D721Med (cell line): Measurements from ENCODE around the gene RAI1.

Experiments
- DNase-seq: peaks from one replicate; pipeline ENCODE4 v3.0.0; 2011; ENCODE audit warnings: low spot score; ENCODE audit not compliant: insufficient read length
- FAIRE-seq: peaks from 2 replicates; lab custom pipeline; 2011; peaks lifted over from hg19 to GRCh38; lab: Jason Lieb, UNC
- TF ChIP-seq, protein P1 (sequence below): IDR thresholded peaks from 2 replicates; pipeline ENCODE4 v1.5.1; 2012; ENCODE audit warnings: mild to moderate bottlenecking, control low read depth; ENCODE audit not compliant: insufficient read depth; ENCODE audit errors: missing control alignments

RAI1 gene

DNA sequence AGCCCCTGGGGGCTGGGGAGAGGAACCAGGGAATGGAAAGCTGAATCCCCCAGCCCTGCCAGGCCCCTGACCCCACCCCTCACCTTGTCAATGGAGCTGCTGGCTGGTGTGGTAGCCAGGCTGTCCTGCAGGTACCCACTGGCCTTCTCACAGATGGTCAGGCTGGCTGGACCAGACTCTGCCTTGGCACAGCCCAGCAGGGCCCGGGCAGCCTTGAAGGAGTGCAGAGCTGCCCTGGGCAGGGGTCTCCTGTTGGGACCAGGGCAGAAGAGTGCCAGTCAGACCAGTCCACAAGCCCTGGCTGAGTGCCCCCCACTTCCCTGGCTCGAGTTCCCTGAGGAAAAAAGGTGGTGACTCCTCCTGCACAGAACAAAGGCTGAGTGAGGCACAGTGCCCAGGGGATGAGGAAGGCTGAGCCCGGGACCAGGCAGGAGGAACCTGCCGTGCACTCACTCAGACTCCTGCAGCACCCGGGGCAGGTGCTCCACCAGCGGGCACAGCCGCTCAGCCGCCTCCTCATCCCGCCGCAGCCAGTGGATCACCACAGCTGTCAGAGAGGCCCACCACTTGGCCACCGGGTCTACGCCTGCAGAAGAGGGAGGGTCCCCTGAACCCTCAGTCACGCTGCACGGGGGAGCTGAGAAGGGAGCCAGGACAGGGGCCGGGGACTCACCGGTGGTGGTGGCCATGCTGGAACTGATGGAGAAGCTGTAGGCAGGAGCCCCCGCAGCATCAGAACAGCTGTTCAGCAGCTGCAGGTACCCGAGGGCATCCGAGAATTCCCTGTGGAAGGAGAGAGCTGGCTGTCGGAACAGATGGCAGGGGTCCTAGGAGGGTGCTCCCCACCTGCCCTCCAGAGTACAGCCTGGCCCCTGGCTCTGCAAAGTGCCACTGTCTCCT lies 133.2 kb downstream of the RAI1 start:
- TF ChIP-seq, protein P1, sequence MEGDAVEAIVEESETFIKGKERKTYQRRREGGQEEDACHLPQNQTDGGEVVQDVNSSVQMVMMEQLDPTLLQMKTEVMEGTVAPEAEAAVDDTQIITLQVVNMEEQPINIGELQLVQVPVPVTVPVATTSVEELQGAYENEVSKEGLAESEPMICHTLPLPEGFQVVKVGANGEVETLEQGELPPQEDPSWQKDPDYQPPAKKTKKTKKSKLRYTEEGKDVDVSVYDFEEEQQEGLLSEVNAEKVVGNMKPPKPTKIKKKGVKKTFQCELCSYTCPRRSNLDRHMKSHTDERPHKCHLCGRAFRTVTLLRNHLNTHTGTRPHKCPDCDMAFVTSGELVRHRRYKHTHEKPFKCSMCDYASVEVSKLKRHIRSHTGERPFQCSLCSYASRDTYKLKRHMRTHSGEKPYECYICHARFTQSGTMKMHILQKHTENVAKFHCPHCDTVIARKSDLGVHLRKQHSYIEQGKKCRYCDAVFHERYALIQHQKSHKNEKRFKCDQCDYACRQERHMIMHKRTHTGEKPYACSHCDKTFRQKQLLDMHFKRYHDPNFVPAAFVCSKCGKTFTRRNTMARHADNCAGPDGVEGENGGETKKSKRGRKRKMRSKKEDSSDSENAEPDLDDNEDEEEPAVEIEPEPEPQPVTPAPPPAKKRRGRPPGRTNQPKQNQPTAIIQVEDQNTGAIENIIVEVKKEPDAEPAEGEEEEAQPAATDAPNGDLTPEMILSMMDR: no peak
- FAIRE-seq (no peak), DNase-seq (no peak)

DNA sequence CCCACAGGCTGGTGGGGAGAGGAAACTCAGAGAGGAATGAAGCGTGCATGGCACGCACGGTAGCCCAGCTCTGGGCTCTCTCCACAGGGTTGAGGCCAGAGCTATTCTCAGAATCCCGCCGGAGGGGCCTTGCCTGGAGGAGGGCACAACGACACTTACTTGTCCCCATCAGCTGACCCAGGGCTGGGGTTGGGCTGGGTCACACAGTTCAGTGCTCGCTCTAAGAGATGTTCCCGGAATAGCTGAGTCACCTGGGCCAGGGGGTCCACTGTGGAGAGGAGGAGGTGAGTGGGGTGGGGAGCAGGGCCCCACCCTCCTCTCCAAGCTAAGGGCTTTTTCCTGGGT lies 133.8 kb downstream of the RAI1 start:
- DNase-seq: no peak
- TF ChIP-seq, protein P1: no peak

DNA sequence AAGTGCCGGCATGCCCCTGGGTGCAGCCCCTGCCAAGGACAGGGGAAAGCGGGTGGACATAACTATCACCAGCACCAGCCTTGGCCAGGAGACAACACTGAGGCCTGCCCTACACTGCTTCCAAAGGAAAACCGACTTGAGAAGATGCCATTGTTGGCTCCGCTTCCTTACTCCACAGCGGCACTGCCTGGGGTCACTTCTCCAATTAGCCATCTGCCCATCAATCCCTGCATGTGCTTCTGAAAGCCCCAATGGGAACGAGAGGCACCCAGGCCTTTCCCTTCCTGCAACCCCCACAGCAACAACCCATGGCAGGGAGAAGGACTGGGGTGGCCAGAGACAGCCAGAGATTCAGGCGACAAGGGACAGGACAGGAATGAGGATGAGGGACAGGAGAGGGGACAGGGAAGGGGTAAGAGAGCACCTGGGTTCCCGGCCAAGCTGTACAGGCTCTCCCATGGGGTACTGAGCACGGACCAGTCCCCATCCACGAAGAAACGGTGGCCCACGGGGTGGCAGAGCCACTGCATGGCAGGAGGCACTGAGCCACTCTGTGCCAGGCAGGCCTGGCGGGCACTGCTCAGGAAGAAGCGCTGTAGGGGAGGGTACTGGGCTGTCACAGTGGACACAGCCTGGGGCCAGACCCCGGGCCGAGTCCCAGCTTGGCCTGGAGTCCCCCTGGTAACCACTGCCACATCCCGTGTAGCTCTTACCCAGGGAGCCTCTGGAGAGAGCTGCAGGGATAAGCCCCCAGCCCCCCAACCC lies 134.4 kb downstream of the RAI1 start:
- no peak for FAIRE-seq
- TF ChIP-seq, protein P1: no peak
- DNase-seq: no peak

More for the DNA sequence above, 133.8 kb downstream of the RAI1 start:
- no peak for FAIRE-seq

DNA sequence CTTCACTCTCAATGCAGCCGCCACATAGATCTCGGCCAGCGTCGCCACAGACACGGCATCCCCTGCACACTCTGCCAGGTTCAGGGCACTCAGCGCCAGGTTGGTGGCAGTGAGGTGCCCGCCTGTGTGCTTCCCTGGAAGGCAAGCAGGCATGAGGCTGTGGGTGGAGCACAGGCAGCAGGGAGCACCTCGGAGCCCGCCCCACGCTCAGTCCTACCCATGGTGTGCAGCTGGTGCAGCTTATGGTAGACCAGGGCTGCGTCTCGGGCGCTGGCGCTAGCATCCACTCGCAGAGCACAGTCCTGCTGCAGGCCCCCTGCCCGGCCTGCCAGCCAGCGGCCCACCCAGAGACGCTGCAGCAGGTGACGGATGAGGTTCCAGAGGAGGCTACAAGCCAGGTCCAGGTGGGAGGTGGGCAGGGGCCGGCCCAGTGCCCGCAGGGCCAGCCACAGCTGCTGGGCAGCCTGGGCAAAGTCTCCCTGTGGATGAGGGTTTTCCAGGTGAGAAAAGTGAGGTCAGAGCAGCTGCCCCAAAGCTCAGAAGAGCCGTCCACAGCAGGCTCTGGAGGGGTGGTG lies 135.1 kb downstream of the RAI1 start:
- FAIRE-seq (no peak), DNase-seq (no peak)
- TF ChIP-seq, protein P1: no peak

DNA sequence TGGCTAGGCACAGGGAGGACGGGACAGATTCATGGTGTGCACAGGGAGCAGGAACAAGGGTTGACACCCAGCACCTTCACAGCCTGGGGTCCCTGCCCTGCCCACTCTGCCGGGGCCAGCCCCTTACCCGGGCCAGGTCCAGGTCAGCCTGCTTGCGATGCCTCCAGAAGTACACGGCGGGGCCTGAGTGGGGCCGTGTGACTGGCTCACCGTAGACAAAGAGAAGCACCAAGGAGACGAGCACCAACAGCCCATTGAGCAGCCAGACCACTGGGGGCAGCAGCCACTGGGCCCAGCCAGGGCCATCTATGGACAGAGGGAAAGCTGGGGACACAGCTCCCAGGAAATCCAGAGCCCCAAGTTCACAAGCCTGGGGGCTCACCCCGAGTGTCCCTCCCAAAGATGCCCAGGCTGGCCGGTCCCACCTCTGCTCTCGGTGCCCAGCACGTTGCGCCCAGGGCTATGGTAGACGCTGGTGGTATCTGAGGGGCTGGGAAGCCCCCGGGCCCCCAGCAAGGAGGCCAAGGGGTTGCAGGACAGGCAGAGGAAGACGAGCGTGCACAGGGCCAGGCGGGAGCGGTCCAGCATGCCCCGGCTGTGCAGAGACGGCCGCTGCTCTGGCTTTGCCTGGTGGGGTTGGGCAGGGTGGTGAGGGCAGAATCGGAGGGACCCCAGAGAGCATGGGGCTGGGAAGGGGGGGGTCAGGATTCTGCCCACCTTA lies 135.7 kb downstream of the RAI1 start:
- TF ChIP-seq, protein P1: no peak
- FAIRE-seq: no peak
- DNase-seq: no peak

DNA sequence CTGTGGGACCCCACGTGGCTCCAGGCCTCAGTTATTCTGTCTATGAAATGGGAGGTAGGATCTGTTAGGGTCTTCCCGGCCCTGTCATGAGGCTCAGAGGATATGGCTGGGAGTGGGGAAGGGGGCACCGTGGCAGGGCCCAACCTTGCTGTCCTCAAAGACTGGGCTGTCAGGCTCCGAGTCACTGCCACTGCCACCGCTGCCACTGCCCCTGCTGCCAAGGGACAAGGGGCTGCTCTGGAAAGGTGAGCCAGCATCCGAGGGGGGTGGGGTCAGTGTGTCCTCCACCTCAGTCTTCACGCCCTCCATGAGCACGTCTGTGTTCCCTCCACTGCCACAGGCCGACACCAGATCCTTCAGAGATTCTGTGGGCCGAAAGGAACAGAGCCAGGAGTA lies 136.3 kb downstream of the RAI1 start:
- DNase-seq (no peak), FAIRE-seq (no peak)
- TF ChIP-seq, protein P1: no peak
